Activated CD4-positive, alpha-beta T cell treated with anti-CD3 and anti-CD28 coated beads for 36 hours (primary cell): ENCODE measurements around the gene PERCC1. TPM values are rescaled to one million over a fixed set of nuclear protein-coding genes. Genes with fewer than 3 reads are reported as not detected.
A peak's percentile ranks its signal among the peaks of the same experiment; 100 is the strongest.
"Not testable (repeated sequence)": the region's sequence is repeated elsewhere in the genome, so short reads cannot be mapped to it uniquely, and the experiment has no call there.

ENCODE experiments used
- ATAC-seq: fragments of 200-7000 bp; cut with Tn5 transposase; one replicate; pipeline ENCODE4 v1.10.0; 2021; ENCODE audit warnings: mild to moderate bottlenecking, moderate library complexity
- CTCF ChIA-PET: fragments of 350-600 bp; sonication (Branson Sonifier 250); formaldehyde crosslinking; loops from one replicate; lab custom pipeline; 2021; ENCODE audit warnings: antibody characterized with exemption; lab: Charles Lee
- POLR2A ChIA-PET: fragments of 350-600 bp; sonication (Branson Sonifier 250); formaldehyde crosslinking; loops from one replicate; lab custom pipeline; 2021; ENCODE audit warnings: antibody characterized with exemption, inconsistent platforms; lab: Charles Lee
- DNase-seq: peaks from one replicate; pipeline ENCODE4 v3.0.0-alpha.2; 2020
- H3K27ac Mint-ChIP-seq: one replicate; pipeline ENCODE4 v1.8.0; 2021; ENCODE audit warnings: mixed read lengths
- H3K27me3 Mint-ChIP-seq: one replicate; pipeline ENCODE4 v1.8.0; 2021; ENCODE audit warnings: mixed read lengths
- H3K36me3 Mint-ChIP-seq: one replicate; pipeline ENCODE4 v1.8.0; 2021; ENCODE audit warnings: low read depth, mixed read lengths
- H3K4me1 Mint-ChIP-seq: one replicate; pipeline ENCODE4 v1.8.0; 2021; ENCODE audit warnings: mixed read lengths
- H3K4me3 Mint-ChIP-seq: one replicate; pipeline ENCODE4 v1.8.0; 2021; ENCODE audit warnings: mild to moderate bottlenecking, moderate library complexity, mixed read lengths
- H3K9me3 Mint-ChIP-seq: one replicate; pipeline ENCODE4 v1.8.0; 2021; ENCODE audit warnings: low read depth, mixed read lengths
- intact Hi-C, 2 experiments: fragments of 100-400 bp; cut with DNase I in 1 of 2; cut with micrococcal nuclease in 1 of 2; formaldehyde crosslinking; loops; one replicate each; pipeline versions ENCODE4 v1.14.2 to v1.15.1; 2022 to 2024; cut with DNase I, micrococcal nuclease
- total RNA-seq, 2 experiments: library from RNA; stranded (reverse); gene quantifications; one replicate each; pipeline ENCODE4 v1.2.3, GENCODE V29; 2021

PERCC1 gene
- total RNA-seq, 2 experiments from 2014 or later, result not detected

DNA sequence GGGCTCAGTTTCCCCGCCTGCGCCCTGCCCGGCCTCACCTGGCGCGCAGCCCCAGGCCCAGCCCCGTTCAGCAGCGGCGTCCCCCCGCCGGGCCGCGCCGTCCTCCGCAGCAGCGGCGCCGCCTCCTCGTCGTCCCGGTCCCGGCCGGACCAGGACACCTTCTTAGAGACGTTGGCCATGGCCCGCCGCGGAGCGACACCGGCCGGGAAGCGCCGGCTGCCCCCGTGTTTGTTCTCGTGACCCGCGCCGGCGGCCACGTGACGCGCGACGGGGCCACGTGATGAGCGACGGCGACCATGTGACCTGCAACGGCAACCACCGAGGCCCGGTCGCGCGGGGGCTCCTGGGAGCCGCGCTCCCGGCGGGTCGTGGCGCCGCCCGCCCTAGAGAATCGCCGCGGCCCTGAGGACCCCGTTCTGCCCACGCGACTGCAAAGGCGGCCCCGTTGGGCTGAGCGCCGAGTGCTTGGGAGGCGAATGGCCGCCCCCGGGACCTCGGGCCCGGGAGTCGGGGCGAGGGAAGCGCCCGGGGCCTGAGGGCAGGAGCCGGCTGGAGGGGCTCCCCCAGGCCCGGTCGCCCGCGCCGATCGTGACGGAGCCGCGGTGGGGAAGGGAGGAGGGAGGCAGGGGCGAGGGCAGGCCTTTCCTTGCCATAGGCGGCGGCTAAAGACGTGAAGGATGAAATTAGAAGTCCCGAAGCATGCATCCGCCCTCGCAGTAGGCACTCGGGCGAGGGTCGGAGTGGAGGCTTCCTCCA, 44.1 kb downstream of the PERCC1 start, which contains the start of gene CLCN7:
TSS of gene CLCN7 (minus strand) at position 233 of the 756 bp plus-strand sequence. CDS start at position 179, 54 bp downstream.
- ATAC-seq (peak; percentile 91), DNase-seq (peak; percentile 95)
- Mint-ChIP-seq H3K4me3 (peak within 1 kb of the TSS; percentile 73), H3K27me3 (no peaks in the 10 kb centered on the region), H3K4me1 (peaks cover 22% of the 10 kb centered on the region), H3K36me3 (no peaks in the 10 kb centered on the region), H3K27ac (peak within 1 kb of the TSS; percentile 81), H3K9me3 (no peaks in the 10 kb centered on the region)
- CTCF ChIA-PET, result no interaction called here
- intact Hi-C loops, result loop anchor here (1.0 to 2.0 kb wide), 12 partner anchors 18 to 351 kb away; partner anchors contain the start of genes TELO2 (in 2 of the 2), UQCC4 (in 2 of the 2), CRAMP1 (in 1 of the 2) and GNPTG (in 1 of the 2)
- POLR2A ChIA-PET, result no interaction called here

DNA sequence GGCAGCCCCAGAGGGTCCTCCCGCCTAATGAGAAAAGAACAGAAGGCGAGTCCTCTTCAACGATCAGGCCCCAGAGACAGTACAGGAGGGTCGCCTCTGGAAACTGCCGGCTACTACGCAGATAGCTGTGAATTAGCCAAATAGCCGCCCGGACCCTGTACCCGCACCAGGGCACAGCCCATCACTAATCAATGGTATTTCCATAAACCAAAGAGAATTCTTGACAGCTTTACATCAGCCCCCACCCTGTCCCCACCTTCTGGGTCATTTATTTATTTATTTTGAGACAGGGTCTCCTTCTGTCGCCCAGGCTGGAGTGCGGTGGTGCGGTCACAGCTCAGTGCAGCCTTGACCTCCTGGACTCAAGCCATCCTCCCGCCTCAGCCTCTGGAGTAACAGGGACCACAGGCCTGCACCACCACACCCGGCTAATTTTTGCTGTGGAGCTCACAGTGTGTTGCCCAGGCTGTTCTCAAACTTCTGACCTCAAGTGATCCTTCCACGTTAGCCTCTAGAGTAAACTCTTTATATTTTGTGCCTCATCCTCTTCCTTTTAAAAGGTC, 44.8 kb downstream of the PERCC1 start:
- ATAC-seq, result no peak
- Mint-ChIP-seq H3K4me3 (peak overlapping the region; percentile 73), H3K27me3 (no peaks in the 10 kb centered on the region), H3K36me3 (no peaks in the 10 kb centered on the region), H3K4me1 (peaks cover 22% of the 10 kb centered on the region), H3K27ac (peak overlapping the region; percentile 81), H3K9me3 (no peaks in the 10 kb centered on the region)
- ChIA-PET CTCF (no interaction called here), POLR2A (no interaction called here)
- intact Hi-C loops, result loop anchor here (1.0 to 2.0 kb wide), 11 partner anchors 17 to 351 kb away; partner anchors contain the start of genes TELO2 (in 2 of the 2), UQCC4 (in 2 of the 2), CRAMP1 (in 1 of the 2) and GNPTG (in 1 of the 2)
- no peak for DNase-seq

DNA sequence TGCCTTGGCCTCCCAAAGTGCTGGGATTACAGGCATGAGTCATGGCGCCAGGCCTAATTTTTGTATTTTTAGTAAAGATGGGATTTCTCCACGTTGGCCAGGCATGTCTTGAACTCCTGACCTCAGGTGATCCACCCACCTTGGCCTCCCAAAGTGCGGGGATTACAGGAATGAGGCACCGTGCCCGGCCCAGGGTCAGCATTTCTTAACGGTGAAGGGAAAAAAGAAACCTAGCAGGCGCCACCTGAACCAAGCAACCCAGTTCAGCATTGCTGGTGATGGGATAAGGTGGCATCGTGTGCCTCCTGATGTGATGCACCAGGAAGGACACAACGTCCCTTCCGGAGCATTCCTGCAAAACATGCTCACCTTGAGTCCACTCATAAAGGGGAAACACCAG, 46.2 kb downstream of the PERCC1 start:
- ATAC-seq, result no peak
- Mint-ChIP-seq H3K36me3 (no peaks in the 10 kb centered on the region), H3K27me3 (no peaks in the 10 kb centered on the region), H3K9me3 (no peaks in the 10 kb centered on the region), H3K27ac (no peak overlapping the region), H3K4me1 (peaks cover 15% of the 10 kb centered on the region), H3K4me3 (no peak overlapping the region)
- intact Hi-C loops, result no loop called here
- ChIA-PET POLR2A (interaction anchor here (1.0 kb wide), 1 partner anchor 56 kb away, joined by 3 read pairs; the partner anchor contains the start of gene UQCC4), CTCF (no interaction called here)
- DNase-seq, result no peak

DNA sequence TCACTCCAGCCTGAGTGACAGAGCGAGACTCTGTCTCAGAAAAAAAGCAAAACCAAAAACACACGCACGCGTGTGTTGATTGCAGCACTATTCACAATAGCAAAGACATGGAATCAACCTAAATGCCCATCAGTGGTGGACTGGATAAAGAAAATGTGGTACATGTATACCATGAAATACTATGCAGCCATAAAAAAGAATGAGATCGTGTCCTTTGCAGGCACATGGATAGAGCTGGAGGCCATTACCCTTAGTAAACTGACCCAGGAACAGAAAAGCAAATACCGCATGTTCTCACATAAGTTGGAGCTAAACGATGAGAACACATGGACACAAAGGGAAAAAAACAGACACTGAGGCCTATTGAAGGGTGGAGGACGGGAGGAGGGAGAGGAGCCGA, 48.1 kb downstream of the PERCC1 start:
- H3K4me1 Mint-ChIP-seq, ATAC-seq, POLR2A ChIA-PET, H3K9me3 Mint-ChIP-seq, H3K27ac Mint-ChIP-seq, H3K4me3 Mint-ChIP-seq, DNase-seq, H3K27me3 Mint-ChIP-seq, intact Hi-C loops, H3K36me3 Mint-ChIP-seq, CTCF ChIA-PET: not testable (repeated sequence)

DNA sequence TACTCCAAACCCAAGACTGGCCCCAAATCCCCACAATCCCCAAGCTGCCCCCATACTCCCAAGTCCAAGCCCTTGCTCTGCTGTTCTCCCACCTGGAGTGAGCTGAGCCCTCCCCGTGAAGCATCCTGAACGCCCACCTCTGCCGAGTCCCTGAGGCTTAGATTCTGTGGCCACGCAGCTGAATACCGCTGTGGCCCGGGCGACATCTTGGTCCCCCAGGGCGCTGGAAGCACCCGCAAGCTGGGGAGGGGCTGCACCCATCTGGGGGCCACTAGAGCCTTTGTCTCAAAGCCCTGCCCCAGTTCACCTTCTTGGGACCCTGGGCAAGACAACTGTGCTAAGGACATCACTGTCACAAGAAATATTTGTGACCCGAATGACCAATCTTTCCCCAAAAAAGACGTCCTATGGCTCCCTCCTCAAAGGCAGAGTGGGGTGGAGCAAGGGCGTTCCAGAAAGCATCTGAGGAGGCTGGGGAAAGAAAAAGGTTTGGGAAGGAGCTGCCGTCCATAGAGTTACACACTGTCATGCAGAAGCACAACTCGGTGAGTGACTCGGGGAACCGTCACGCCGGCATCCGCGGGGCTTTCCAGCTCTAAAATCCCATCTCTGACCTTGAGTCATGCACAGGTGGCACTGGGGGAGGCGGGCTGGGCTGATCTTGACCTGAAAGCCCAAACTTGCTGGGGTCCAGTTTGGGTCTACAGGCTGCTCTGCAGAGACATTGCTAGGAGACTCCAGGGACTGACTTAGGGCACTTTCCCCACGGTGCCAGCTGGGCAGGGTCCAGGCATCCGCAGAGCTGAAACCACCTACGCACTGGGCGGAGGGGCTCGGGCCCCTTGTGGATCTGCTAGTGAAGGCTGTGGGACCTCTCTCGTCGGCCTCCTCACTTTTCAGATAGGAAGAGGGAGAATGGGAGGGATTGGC, 51.3 kb downstream of the PERCC1 start:
- ATAC-seq (no peak), DNase-seq (no peak)
- ChIA-PET CTCF (no interaction called here), POLR2A (no interaction called here)
- H3K27me3 Mint-ChIP-seq, result no peaks in the 10 kb centered on the region
- no peaks in the 10 kb centered on the region for H3K9me3 Mint-ChIP-seq
- no peaks in the 10 kb centered on the region for H3K36me3 Mint-ChIP-seq
- no peak overlapping the region for H3K27ac Mint-ChIP-seq
- H3K4me1 Mint-ChIP-seq, result no peaks in the 10 kb centered on the region
- no peak overlapping the region for H3K4me3 Mint-ChIP-seq
- intact Hi-C loops, result no loop called here

Other genes with a start within 250 kb of the PERCC1 start
- not detected for gene TPSG1, start 205.8 kb upstream of the PERCC1 start, total RNA-seq
- not detected for gene TPSB2, start 200.9 kb upstream of the PERCC1 start, total RNA-seq
- not detected for gene TPSAB1, start 190.4 kb upstream of the PERCC1 start, total RNA-seq
- not detected for gene TPSD1, start 175.0 kb upstream of the PERCC1 start, total RNA-seq
- gene UBE2I, start 121.4 kb upstream of the PERCC1 start, total RNA-seq, result 100 to 1,000 TPM; 251 to 358 TPM
- 1 to 10 TPM in 1 of 2 experiments, under 1 TPM in 1; 0.57 to 1.0 TPM for gene BAIAP3, start 97.4 kb upstream of the PERCC1 start, total RNA-seq
- 10 to 100 TPM; 37.6 to 58.7 TPM for gene TSR3, start 79.2 kb upstream of the PERCC1 start, total RNA-seq
- gene GNPTG, start 79.1 kb upstream of the PERCC1 start, total RNA-seq, result 10 to 100 TPM; 16.3 to 17.4 TPM
- gene UNKL, start 16.4 kb upstream of the PERCC1 start, total RNA-seq, result 10 to 100 TPM; 31.3 to 32.8 TPM
- gene UQCC4, start 10.3 kb upstream of the PERCC1 start, total RNA-seq, result 10 to 100 TPM; 11.9 to 15.5 TPM
- gene CCDC154, start 13.5 kb downstream of the PERCC1 start, total RNA-seq, result 1 to 10 TPM in 1 of 2 experiments, under 1 TPM in 1; 0.70 to 1.6 TPM
- 10 to 100 TPM; 29.9 to 33.7 TPM for gene CLCN7, start 44.0 kb downstream of the PERCC1 start, total RNA-seq
- gene PTX4, start 57.9 kb downstream of the PERCC1 start, total RNA-seq, result not detected
- gene TELO2, start 62.3 kb downstream of the PERCC1 start, total RNA-seq, result 10 to 100 TPM; 48.1 to 60.0 TPM
- 10 to 100 TPM; 12.6 to 17.5 TPM for gene TMEM204, start 102.6 kb downstream of the PERCC1 start, total RNA-seq
- 10 to 100 TPM in 1 of 2 experiments, 1 to 10 TPM in 1; 9.8 to 11.0 TPM for gene IFT140, start 181.0 kb downstream of the PERCC1 start, total RNA-seq
- 10 to 100 TPM; 14.1 to 15.0 TPM for gene CRAMP1, start 181.3 kb downstream of the PERCC1 start, total RNA-seq
- gene JPT2, start 247.2 kb downstream of the PERCC1 start, total RNA-seq, result 100 to 1,000 TPM in 1 of 2 experiments, 10 to 100 TPM in 1; 77.1 to 111 TPM